Stimulated activated CD8-positive, alpha-beta memory T cell treated with anti-CD3 and anti-CD28 coated beads, Interleukin-7, amount 100 ng/mL, for 48 hours (primary cell): ENCODE measurements around the gene ABCC1.
A peak's percentile ranks its signal among the peaks of the same experiment; 100 is the strongest.
"Not testable (repeated sequence)": the region's sequence is repeated elsewhere in the genome, so short reads cannot be mapped to it uniquely, and the experiment has no call there.

Experiments used
- DNase-seq, 2 donors: peaks; one replicate each; pipeline ENCODE4 v3.0.0-alpha.2; 2020; ENCODE audit warnings: low read depth in 1 of 2; ENCODE audit errors: extremely low read depth in 1 of 2

The ABCC1 gene

DNA sequence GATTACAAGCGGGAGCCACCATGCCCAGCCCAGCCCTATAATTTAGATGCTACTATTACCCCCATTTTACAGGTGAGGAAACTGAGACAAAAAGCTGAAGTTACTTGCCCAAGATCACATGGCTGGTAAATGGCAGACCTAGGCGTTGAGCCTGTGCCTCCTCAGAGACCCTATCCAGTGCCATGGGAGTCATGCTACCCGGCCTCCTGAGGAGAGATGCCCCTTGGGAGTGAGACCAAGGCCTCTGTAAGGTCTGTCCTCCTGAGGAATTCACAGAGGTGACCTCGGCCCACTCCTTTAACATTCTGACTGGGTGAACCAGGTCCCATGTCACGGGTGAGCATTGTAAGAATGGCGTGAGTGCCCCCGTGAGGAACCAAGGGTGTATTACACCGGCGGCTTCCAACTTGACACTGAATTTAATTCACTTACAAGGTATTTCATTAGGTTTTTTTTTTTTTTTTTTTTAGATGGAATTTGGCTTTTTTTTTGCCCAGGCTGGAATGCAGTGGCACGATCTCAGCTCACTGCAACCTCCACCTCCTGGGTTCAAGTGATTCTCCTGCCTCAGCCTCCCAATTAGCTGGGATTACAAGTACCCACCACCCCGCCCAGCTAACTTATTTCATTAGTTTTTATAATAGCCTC is 178.2 kb downstream of the ABCC1 start:
- peak; percentile 16 to 36 for DNase-seq

- no peak for DNase-seq
These were observed 181.8 kb downstream of the ABCC1 start for GRCh38 chr16:16131204-16131603.

- DNase-seq, result no peak
These were observed 182.2 kb downstream of the ABCC1 start for GRCh38 chr16:16131659-16132058.

DNA sequence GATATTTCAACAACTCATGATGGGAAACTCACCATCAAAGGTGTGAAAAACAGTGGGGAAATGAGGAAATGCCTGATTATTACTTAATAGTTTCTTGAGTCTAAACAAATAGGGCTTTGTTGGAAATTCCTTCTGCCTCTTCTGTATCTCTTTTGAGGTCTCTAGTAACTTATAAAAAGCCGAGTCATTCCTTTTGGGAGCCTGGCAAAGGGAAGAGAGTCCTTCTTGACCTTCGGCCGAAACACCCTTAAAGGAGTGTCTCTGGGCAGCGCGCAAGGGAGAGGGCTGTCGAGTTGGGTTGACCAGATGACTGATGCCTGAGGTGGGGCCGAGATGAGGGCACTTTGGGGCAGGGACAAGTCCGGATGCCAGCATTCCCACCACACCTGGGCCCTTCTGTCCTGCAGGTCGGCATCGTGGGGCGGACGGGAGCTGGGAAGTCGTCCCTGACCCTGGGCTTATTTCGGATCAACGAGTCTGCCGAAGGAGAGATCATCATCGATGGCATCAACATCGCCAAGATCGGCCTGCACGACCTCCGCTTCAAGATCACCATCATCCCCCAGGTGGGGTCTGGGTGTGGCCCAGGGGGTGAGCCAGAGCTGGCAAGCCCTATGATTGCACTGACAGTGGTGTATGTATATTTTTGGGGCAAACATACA is 184.7 kb downstream of the ABCC1 start:
- DNase-seq, result no peak

DNA sequence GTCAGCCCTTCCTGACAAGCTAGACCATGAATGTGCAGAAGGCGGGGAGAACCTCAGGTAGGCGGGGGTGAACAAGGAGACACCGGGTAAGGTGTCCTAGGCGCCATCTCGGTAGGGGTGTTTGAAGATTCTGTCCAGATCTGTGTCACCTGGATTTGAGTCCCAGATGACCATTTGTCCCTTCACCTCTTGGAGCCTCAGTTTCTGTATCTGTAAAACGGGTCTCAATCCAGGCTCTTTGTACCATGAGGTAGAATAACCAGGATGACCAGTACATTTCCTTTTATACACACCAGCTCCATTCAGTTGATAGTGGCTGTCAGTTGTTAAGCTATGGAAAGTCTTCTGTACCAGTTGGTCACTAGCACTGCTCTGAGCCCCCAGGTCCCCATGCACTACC is 187.2 kb downstream of the ABCC1 start:
- DNase-seq, result no peak

DNA sequence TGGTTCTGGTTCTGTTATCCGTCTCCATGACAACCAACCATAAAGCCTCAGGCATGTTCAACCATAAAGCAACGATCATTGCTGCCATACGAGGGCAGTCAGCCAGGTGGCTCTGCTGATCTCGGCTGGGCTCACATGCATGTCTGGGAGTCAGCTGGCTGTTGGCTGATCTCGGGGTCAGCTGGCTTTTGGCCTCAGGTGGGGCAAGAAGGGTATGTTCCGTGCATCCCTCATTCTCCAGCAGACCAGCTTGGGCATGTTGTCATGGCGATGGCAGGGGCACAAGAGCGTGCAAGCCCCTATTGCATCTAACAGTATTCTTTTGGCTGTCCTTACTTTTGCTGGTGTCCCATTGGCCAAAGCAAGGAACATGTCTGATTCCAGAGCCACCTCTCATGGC is 187.7 kb downstream of the ABCC1 start:
- DNase-seq, result no peak

DNA sequence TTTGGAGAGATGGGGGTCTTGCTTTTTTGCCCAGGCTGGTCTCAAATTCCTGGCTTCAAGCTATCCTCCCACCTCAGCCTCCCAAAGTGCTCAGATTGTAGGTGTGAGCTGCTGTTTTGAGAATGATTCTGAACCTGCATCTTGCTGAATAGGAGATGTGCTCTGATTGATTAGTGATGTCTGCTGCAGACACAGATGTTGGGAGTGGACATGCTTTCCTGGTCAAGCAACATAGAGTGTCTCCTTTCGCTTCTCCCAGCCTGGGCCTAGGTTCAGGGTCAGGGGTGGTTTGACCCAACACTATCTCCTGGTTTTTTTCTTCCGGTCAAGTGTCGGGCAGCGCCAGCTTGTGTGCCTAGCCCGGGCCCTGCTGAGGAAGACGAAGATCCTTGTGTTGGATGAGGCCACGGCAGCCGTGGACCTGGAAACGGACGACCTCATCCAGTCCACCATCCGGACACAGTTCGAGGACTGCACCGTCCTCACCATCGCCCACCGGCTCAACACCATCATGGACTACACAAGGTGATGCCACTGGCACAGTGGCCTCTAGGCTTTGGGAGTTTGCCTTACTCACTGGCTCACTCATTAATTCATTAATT is 188.7 kb downstream of the ABCC1 start:
- no peak for DNase-seq

- no peak for DNase-seq
These were observed 189.6 kb downstream of the ABCC1 start for GRCh38 chr16:16139061-16139460.

DNA sequence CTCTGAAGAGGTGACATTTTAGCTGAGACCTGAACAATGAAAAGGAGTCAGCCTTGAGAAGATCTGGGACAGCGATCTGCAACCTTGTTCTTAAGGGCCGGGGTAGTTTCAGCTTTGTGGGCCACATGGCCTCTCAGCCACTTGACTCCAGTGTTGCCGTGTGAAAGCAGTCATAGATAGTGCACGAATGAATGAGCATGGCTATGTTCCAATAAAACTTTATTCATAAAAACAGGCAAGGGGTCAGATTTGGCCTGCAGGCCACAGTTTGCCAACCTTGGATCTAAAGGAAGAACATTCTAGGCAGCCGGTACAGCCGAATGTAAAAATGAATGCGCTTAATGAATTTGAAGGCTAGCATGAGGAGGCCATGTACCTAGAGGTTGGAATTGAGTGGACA is 190.4 kb downstream of the ABCC1 start:
- no peak for DNase-seq

DNA sequence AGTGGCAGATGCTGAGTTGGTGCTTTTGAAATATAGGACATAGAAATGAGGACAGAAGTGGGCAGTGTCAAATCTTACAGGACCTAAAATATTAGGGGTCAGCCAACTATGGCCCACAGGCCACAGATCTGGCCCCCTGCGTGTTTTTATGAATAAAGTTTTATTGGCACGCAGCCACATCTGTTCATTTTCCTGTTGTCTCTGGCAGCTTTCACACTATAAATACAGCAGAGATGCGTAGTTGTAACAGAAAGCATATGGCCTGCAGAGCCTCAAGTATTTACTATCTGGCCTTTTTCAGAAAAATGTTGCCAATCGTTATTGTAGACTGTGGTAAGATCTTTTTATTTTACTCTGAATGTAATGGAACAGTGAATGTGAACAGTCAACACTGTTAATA is 191.1 kb downstream of the ABCC1 start:
- no peak for DNase-seq

GRCh38 chr16:16141141-16141540 is 191.7 kb downstream of the ABCC1 start:
- no peak for DNase-seq

DNA sequence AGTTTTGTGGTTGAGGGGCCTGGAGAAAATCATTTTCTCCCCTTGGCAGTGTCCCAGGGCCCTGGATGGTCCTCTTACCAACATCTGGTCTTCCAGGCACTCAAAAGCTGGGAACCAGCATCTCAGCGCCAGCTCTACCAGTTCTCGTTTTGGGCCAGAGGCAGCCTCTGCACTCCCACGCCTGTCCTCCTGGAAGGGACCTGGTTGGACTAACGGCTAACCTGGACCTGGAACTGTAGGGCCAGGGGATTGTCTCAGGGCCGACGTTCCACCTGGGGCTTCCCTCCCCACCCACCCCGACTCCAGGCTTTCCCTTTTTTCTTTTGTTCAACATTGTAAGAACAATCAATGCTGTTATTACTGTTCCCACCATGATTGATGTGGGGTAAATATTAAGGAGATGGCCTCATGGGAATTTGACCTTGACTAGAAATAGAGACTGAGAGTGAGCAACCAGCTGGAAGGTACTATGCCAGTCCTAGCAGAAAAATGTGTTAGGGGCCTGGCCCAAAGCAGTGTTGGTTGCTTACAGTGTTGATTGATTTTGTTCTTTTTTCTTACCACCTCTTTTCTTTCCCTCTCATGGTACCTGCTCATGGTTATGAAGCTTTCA is 192.5 kb downstream of the ABCC1 start:
- DNase-seq, result no peak

DNA sequence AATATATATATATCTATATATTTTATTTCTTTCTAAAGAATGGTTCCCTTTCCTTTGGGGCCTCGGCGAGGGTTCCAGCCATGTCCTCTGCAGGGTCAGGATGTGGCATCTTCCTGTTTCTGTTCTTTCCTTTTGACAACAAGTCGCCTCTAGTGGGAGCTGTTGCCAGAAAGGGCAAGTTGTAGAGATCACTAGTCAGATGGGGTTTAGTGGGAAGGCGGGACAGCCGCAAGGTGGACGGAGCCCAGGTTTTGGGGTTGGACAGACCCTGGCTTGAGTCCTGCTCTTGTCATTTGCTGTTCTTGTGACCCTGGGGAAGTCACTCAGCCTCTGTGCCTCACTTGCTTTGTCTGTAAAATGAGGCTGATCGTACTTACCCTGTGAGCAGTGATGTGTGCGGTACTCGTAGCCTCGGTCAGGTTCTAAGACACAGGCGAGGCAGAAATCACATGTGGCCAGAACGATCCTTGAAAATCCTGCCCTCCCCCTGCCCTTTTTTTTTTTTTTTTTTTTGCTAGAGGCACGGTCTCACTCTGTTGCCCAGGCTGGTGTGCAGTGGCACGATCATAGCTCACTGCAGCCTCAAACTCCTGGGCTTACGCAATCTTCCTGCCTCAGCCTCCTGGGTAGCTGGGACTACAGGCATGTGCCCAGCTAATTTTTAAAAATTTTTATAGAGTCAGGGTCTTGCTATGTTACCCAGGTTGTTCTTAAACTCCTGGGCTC is 193.8 kb downstream of the ABCC1 start:
- DNase-seq, result no peak

- DNase-seq, result no peak
These were observed 194.5 kb downstream of the ABCC1 start for GRCh38 chr16:16143931-16144330.

DNA sequence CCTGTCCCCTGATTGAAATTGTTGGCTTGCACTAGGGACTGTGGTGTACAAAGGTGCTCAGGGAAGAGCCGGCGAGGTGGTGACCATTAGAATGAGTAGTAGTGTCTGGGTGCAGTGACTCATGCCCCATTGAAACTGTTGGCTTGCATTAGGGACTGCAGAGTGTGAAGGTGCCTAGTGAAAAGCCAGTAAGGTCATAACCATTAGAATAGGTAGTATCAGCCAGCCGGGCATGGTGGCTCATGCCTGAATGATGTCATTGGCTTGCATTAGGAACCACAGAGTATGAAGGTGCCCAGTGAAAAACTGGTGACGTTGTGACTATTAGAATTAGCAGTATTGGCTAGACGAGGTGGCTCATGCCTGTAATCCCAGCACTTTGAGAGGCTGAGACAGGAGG is 195.0 kb downstream of the ABCC1 start:
- no peak for DNase-seq

- DNase-seq, result no peak
These were observed 195.9 kb downstream of the ABCC1 start for GRCh38 chr16:16145286-16145685.

DNA sequence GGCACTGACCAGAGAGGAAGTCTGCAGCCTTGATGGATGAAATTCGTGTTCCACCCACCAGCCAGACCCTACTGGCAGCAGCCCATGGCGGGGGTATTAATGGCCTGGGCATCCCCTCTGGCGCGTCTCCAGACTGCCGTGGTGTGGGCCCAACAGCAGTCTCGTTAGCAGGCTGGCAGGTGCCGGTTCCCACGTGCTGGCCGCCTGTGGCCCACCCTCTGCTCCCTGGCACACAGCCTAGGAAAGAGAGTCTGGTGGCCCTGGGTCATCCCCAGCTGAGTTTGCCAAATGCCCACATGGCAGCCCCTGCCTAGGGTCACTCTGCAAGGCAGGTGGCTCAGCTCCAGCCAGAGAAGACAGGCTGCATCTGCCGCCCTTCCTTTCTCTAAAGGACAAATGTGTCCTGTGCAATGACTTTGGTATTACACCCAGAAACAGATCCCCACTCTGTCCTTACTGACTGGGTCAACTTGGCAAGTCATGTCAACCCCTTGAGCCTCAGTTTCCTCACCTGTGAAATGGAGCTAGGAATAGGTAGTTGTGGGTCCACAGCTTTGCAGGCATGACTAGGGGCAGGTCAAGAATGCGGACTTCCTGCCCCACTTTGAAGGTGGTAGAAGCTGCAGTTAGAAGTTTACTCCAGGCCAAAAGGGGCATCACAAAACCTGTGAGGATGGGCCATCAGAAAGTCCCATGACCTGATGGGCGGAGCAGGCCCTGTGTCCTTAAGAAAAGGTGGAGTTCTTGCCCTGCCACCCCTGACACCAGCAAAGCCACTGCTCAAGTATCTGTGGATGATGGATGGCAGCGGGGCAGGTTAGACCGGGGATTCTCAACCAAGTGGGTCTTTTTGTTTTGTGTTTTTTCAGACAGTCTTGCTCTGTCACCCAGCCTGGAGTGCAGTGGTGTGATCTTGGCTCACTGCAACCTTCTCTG is 197.2 kb downstream of the ABCC1 start:
- DNase-seq, result no peak

DNA sequence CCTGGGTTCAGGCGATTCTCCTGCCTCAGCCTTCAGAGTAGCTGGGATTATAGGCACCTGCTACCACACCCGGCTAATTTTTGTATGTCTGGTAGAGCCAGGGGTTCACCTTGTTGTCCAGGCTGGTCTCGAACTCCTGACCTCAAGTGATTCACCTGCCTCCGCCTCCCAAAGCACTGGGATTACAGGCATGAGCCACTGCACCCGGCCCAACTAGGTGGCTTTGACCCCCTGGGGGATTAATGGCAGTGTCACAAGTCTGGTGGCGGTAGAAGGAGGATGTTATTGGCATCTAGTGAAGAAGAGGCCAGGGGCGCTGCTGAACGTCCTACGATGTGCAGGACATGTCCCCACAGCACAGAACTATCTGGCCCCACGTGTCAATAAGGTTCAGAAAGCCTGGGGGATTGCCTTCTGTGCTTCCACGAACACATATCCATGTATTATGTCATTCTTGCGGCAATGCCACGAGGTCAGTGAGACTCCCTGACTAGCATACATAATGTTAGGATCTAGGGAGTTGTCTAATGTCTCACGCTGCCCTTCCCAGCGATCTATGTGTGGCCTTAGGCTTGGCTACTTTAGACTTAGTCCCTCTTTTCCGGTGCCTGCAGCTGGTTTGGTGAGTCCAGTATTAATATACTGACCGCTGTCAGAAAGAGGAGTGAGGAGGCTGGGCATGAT is 198.0 kb downstream of the ABCC1 start:
- DNase-seq, result no peak

DNA sequence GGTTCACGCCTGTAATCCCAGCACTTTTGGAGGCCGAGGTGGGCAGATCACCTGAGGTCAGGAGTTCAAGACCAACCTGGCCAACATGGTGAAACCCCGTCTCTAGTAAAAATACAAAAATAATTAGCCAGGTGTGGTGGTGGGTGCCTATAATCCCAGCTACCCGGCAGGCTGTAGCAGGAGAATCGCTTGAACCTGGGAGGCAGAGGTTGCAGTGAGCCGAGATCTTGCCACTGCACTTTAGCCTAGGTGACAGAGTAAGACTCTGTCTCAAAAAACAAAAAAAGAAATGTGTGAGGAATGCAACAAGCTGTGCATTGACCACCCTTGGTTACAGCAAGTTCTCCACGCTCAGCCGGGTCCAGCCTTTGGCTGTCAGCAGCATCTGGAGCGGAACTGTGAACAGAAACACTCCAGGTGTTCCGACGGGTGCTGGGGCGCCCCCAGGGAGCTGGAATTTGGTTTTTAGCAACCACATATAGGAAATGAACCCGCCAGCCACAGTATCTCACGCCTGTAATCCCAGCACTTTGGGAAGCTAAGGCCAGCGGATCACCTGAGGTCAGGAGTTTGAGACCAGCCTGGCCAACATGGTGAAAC is 198.7 kb downstream of the ABCC1 start:
- DNase-seq, result not testable (repeated sequence)
